Panc1 (cell line): ENCODE measurements around the gene GAPT.
A peak's percentile ranks its signal among the peaks of the same experiment; 100 is the strongest.

ENCODE experiments used
- POLR2AphosphoS5 ChIP-seq: IDR thresholded peaks from 2 replicates; pipeline ENCODE4 v1.6.1; 2012; ENCODE audit warnings: mild to moderate bottlenecking, low read depth, low read length, moderate library complexity
- SIN3A ChIP-seq: IDR thresholded peaks from 2 replicates; pipeline ENCODE4 v1.6.1; 2012; ENCODE audit warnings: low read depth, mild to moderate bottlenecking, low read length, moderate library complexity, borderline replicate concordance; ENCODE audit not compliant: insufficient read depth
- TF ChIP-seq, protein P1 (sequence below): fragments of 450-650 bp; IDR thresholded peaks from 2 replicates; pipeline ENCODE4 v1.5.1; 2017; ENCODE audit warnings: mild to moderate bottlenecking
- TF ChIP-seq, protein P2 (sequence below), 2 experiments: IDR thresholded peaks; 2 replicates each; pipeline ENCODE4 v1.6.1; 2011 to 2012; ENCODE audit warnings: low read depth in 2 of 2, control low read depth in 1 of 2, low read length in 1 of 2, mild to moderate bottlenecking in 1 of 2, moderate library complexity in 1 of 2; ENCODE audit not compliant: insufficient read depth in 1 of 2

DNA sequence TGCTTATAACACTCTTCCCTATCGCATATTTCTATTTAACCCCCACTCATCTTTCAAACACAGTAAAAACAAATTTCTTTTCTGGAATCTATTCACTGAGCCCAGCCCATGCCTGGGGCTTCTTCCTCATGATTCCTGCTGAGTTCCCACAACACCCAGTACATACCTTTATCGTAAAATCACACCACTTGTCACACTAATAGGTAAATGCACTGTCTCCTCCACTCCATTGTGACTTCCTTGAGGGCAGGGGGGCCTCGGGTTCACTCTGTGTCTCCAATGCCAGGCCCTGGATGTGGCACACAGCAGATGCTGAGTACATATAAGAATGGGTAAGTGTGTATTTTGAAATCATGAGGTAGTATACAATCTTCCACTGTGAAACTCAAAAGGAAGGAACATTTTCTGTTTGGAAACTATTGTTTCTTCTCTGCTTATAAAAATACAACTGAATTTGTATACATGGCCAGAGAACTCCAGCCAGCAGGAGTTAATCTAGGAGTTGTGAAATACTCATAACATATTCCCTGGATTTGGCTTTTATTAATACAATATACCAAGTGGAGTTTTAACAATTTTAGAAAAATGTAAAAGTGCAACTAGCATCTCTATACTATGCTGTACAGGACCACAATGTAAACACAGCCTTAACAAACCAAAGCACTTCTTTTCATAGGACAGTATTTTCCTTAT is 38.5 kb upstream of the GAPT start:
- TF ChIP-seq, protein P1, sequence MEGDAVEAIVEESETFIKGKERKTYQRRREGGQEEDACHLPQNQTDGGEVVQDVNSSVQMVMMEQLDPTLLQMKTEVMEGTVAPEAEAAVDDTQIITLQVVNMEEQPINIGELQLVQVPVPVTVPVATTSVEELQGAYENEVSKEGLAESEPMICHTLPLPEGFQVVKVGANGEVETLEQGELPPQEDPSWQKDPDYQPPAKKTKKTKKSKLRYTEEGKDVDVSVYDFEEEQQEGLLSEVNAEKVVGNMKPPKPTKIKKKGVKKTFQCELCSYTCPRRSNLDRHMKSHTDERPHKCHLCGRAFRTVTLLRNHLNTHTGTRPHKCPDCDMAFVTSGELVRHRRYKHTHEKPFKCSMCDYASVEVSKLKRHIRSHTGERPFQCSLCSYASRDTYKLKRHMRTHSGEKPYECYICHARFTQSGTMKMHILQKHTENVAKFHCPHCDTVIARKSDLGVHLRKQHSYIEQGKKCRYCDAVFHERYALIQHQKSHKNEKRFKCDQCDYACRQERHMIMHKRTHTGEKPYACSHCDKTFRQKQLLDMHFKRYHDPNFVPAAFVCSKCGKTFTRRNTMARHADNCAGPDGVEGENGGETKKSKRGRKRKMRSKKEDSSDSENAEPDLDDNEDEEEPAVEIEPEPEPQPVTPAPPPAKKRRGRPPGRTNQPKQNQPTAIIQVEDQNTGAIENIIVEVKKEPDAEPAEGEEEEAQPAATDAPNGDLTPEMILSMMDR, result no peak
- TF ChIP-seq, protein P2, sequence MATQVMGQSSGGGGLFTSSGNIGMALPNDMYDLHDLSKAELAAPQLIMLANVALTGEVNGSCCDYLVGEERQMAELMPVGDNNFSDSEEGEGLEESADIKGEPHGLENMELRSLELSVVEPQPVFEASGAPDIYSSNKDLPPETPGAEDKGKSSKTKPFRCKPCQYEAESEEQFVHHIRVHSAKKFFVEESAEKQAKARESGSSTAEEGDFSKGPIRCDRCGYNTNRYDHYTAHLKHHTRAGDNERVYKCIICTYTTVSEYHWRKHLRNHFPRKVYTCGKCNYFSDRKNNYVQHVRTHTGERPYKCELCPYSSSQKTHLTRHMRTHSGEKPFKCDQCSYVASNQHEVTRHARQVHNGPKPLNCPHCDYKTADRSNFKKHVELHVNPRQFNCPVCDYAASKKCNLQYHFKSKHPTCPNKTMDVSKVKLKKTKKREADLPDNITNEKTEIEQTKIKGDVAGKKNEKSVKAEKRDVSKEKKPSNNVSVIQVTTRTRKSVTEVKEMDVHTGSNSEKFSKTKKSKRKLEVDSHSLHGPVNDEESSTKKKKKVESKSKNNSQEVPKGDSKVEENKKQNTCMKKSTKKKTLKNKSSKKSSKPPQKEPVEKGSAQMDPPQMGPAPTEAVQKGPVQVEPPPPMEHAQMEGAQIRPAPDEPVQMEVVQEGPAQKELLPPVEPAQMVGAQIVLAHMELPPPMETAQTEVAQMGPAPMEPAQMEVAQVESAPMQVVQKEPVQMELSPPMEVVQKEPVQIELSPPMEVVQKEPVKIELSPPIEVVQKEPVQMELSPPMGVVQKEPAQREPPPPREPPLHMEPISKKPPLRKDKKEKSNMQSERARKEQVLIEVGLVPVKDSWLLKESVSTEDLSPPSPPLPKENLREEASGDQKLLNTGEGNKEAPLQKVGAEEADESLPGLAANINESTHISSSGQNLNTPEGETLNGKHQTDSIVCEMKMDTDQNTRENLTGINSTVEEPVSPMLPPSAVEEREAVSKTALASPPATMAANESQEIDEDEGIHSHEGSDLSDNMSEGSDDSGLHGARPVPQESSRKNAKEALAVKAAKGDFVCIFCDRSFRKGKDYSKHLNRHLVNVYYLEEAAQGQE (IDR thresholded peaks at IDR 0.05; ENCODE audit: insufficient read depth in 1 of 2, low read depth in 2 of 2, low read length in 1 of 2), result no peak
- TF ChIP-seq POLR2AphosphoS5 (peak; percentile 47), SIN3A (no peak)
